Measurements from ENCODE around the gene DAGLA. TPM values are rescaled to one million over a fixed set of nuclear protein-coding genes. Genes with fewer than 3 reads are reported as not detected.

The DAGLA gene
- total RNA-seq, 1 donor, result 4.2 TPM

GRCh38 chr11:61709572-61709971, 29.4 kb downstream of the DAGLA start:
- DNase-seq (ENCODE audit: low read depth), result no peak
- no peak overlapping the region for H3K4me3 ChIP-seq (ENCODE audit: low read depth, low read length)
- TF ChIP-seq CTCF (IDR thresholded peaks at IDR 0.05; ENCODE audit: insufficient read depth, low read length), result no peak

- TF ChIP-seq CTCF (IDR thresholded peaks at IDR 0.05; ENCODE audit: insufficient read depth, low read length), result no peak
- DNase-seq (ENCODE audit: low read depth), result no peak
- no peak overlapping the region for H3K4me3 ChIP-seq (ENCODE audit: low read depth, low read length)
Measured at GRCh38 chr11:61710019-61710418, 29.8 kb downstream of the DAGLA start.

- TF ChIP-seq CTCF (IDR thresholded peaks at IDR 0.05; ENCODE audit: insufficient read depth, low read length), result no peak
- H3K4me3 ChIP-seq (ENCODE audit: low read depth, low read length), result no peak overlapping the region
- DNase-seq (ENCODE audit: low read depth), result no peak
Measured at GRCh38 chr11:61711037-61711436, 30.8 kb downstream of the DAGLA start.

- no peak for DNase-seq (ENCODE audit: low read depth)
- TF ChIP-seq CTCF (IDR thresholded peaks at IDR 0.05; ENCODE audit: insufficient read depth, low read length), result no peak
- no peak overlapping the region for H3K4me3 ChIP-seq (ENCODE audit: low read depth, low read length)
Measured at GRCh38 chr11:61711498-61711897, 31.3 kb downstream of the DAGLA start.

GRCh38 chr11:61712314-61712713, 32.1 kb downstream of the DAGLA start:
- DNase-seq (ENCODE audit: low read depth), result no peak
- no peak for TF ChIP-seq CTCF (IDR thresholded peaks at IDR 0.05; ENCODE audit: insufficient read depth, low read length)
- no peak overlapping the region for H3K4me3 ChIP-seq (ENCODE audit: low read depth, low read length)

- no peak for DNase-seq (ENCODE audit: low read depth)
- H3K4me3 ChIP-seq (ENCODE audit: low read depth, low read length), result no peak overlapping the region
- TF ChIP-seq CTCF (IDR thresholded peaks at IDR 0.05; ENCODE audit: insufficient read depth, low read length), result no peak
Measured at GRCh38 chr11:61712846-61713245, 32.7 kb downstream of the DAGLA start.

GRCh38 chr11:61713464-61713863, 33.3 kb downstream of the DAGLA start:
- no peak for TF ChIP-seq CTCF (IDR thresholded peaks at IDR 0.05; ENCODE audit: insufficient read depth, low read length)
- H3K4me3 ChIP-seq (ENCODE audit: low read depth, low read length), result no peak overlapping the region
- DNase-seq (ENCODE audit: low read depth), result no peak
